Pericardium fibroblast (primary cell): ENCODE data around the gene TMEM74B. TPM values are rescaled to one million over a fixed set of nuclear protein-coding genes. Genes with fewer than 3 reads are reported as not detected.

ENCODE experiments used
- total RNA-seq: library from RNA; depleted of rRNA; stranded (reverse); fragments of >200 nt; gene quantifications from 2 replicates; pipeline ENCODE4 v1.2.3, GENCODE V29; 2015

TMEM74B gene
- total RNA-seq = not detected in 2 replicates

GRCh38 chr20:1184638-1185315 lies at the start of gene TMEM74B:
TMEM74B (minus strand) TSS chr20:1184981; CDS start chr20:1183801, 1,180 bp downstream.

GRCh38 chr20:1225783-1226654 lies 41.2 kb upstream of the TMEM74B start, which contains the start of gene RAD21L1:
RAD21L1 (plus strand) TSS chr20:1226044; CDS start chr20:1228454, 2,410 bp downstream.

GRCh38 chr20:1202762-1203504 lies 18.2 kb upstream of the TMEM74B start, which contains the start of gene C20orf202:
C20orf202 (plus strand) TSS chr20:1203454; CDS start chr20:1203586, 132 bp downstream.

Other genes with a start within 250 kb of the TMEM74B start
- not detected in 2 replicates for gene RSPO4, start 182.7 kb downstream of the TMEM74B start, total RNA-seq
- gene PSMF1, start 66.4 kb downstream of the TMEM74B start, total RNA-seq = 61.0 and 97.4 TPM in 2 replicates
- gene C20orf202, start 18.5 kb upstream of the TMEM74B start, total RNA-seq = 0.58 TPM in 1 of 2 replicates, not detected in the other
- gene RAD21L1, start 41.1 kb upstream of the TMEM74B start, total RNA-seq = not detected in 2 replicates
- gene SNPH, start 81.3 kb upstream of the TMEM74B start, total RNA-seq = 4.4 and 7.4 TPM in 2 replicates
- gene SDCBP2, start 144.2 kb upstream of the TMEM74B start, total RNA-seq = 1.8 and 5.8 TPM in 2 replicates
- gene FKBP1A, start 208.1 kb upstream of the TMEM74B start, total RNA-seq = 94.6 and 124 TPM in 2 replicates